ENCODE measurements around the gene NTNG1. TPM values are rescaled to one million over a fixed set of nuclear protein-coding genes. Genes with fewer than 3 reads are reported as not detected.

The NTNG1 gene
- total RNA-seq, 1 donor = 9.1 TPM

- no peak for DNase-seq (ENCODE audit: low read depth)
- TF ChIP-seq CTCF (IDR thresholded peaks at IDR 0.05; ENCODE audit: insufficient read depth, low read depth, low read length) = no peak
- H3K4me3 ChIP-seq (ENCODE audit: low read depth, low read length) = no peak overlapping the region
Observed at GRCh38 chr1:107298526-107298925, 157.7 kb downstream of the NTNG1 start.

- TF ChIP-seq CTCF (IDR thresholded peaks at IDR 0.05; ENCODE audit: insufficient read depth, low read depth, low read length) = no peak
- no peak for DNase-seq (ENCODE audit: low read depth)
- no peak overlapping the region for H3K4me3 ChIP-seq (ENCODE audit: low read depth, low read length)
Observed at GRCh38 chr1:107299521-107299920, 158.7 kb downstream of the NTNG1 start.

- H3K4me3 ChIP-seq (ENCODE audit: low read depth, low read length) = no peak overlapping the region
- DNase-seq (ENCODE audit: low read depth) = no peak
- no peak for TF ChIP-seq CTCF (IDR thresholded peaks at IDR 0.05; ENCODE audit: insufficient read depth, low read depth, low read length)
Observed at GRCh38 chr1:107309962-107310361, 169.1 kb downstream of the NTNG1 start.

DNA sequence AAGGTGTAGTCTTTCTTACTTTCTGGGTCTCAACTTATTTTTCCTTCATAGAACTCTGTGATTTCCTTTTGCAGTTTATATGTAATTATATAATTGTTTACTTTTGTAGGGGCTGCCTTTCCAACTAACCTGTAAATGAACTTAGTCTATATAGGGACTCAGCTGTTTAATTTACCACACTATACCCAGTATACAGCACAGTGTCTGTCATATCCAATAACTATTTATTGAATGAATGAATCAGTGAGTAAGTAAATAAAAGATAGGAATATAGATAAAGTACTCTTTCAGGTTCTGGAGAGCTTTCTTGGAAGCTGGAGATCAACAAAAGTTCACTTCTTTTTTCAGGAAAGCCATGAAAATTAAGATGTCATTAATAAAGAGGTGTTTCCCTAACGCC lies 174.8 kb downstream of the NTNG1 start:
- H3K4me3 ChIP-seq (ENCODE audit: low read depth, low read length) = no peak overlapping the region
- DNase-seq (ENCODE audit: low read depth) = no peak
- no peak for TF ChIP-seq CTCF (IDR thresholded peaks at IDR 0.05; ENCODE audit: insufficient read depth, low read depth, low read length)

GRCh38 chr1:107318932-107319331 lies 178.1 kb downstream of the NTNG1 start:
- H3K4me3 ChIP-seq (ENCODE audit: low read depth, low read length) = no peak overlapping the region
- no peak for DNase-seq (ENCODE audit: low read depth)
- no peak for TF ChIP-seq CTCF (IDR thresholded peaks at IDR 0.05; ENCODE audit: insufficient read depth, low read depth, low read length)

- H3K4me3 ChIP-seq (ENCODE audit: low read depth, low read length) = no peak overlapping the region
- TF ChIP-seq CTCF (IDR thresholded peaks at IDR 0.05; ENCODE audit: insufficient read depth, low read depth, low read length) = no peak
- DNase-seq (ENCODE audit: low read depth) = no peak
Observed at GRCh38 chr1:107323784-107324183, 182.9 kb downstream of the NTNG1 start.

- no peak for DNase-seq (ENCODE audit: low read depth)
- no peak overlapping the region for H3K4me3 ChIP-seq (ENCODE audit: low read depth, low read length)
- TF ChIP-seq CTCF (IDR thresholded peaks at IDR 0.05; ENCODE audit: insufficient read depth, low read depth, low read length) = no peak
Observed at GRCh38 chr1:107326824-107327445, 186.1 kb downstream of the NTNG1 start.

Data from fibroblast of villous mesenchyme (primary cell).